VCaP (cell line): ENCODE data around the gene FABP1.

Experiments used
- H3K27ac ChIP-seq: fragments of 450-650 bp; 2 replicates; pipeline ENCODE4 v1.5.1; 2017
- TF ChIP-seq, protein P1 (sequence below): fragments of 450-650 bp; conservative IDR thresholded peaks from 2 replicates; pipeline ENCODE4 v1.5.1; 2017; ENCODE audit warnings: mild to moderate bottlenecking, moderate library complexity

FABP1 gene

DNA sequence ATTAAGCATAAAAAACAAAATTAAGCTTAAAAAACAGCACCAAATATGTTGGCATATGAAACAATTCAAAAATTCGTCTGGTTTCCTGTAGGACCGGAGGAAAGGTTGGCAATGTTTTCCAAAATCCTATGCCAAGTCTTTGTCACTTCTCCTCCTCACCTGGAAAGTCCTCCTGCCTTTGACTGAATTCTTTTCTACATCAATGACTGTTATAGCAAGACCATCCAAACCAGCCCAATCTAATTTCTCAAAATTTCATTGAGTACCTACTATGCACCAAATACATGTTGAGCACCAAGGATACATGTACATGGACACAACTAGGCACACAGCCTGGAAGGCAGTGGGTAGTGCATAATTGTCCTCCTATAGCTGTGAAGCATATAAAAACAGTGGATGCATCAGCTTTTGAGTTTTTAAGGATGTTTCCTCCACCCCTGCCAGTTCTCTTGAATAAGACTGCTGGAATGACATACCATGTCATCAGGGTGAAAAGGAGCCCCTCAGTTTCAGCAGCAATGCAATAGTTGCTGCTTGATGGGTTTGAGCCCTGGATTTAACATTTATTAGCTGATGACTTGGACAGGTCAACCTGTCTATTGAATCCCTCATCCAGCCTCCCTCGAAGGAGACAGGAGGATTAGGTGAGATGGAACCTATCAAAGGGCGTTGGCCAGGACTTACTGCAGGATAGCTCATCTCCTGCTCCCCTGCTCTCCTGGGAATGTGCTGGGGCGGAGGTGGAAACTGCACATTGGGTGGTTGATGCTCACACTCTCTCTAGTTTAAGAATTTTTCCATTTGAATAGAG is 4.5 kb downstream of the FABP1 start:
- TF ChIP-seq, protein P1, sequence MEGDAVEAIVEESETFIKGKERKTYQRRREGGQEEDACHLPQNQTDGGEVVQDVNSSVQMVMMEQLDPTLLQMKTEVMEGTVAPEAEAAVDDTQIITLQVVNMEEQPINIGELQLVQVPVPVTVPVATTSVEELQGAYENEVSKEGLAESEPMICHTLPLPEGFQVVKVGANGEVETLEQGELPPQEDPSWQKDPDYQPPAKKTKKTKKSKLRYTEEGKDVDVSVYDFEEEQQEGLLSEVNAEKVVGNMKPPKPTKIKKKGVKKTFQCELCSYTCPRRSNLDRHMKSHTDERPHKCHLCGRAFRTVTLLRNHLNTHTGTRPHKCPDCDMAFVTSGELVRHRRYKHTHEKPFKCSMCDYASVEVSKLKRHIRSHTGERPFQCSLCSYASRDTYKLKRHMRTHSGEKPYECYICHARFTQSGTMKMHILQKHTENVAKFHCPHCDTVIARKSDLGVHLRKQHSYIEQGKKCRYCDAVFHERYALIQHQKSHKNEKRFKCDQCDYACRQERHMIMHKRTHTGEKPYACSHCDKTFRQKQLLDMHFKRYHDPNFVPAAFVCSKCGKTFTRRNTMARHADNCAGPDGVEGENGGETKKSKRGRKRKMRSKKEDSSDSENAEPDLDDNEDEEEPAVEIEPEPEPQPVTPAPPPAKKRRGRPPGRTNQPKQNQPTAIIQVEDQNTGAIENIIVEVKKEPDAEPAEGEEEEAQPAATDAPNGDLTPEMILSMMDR = no peak
- H3K27ac ChIP-seq = no peak overlapping the region

DNA sequence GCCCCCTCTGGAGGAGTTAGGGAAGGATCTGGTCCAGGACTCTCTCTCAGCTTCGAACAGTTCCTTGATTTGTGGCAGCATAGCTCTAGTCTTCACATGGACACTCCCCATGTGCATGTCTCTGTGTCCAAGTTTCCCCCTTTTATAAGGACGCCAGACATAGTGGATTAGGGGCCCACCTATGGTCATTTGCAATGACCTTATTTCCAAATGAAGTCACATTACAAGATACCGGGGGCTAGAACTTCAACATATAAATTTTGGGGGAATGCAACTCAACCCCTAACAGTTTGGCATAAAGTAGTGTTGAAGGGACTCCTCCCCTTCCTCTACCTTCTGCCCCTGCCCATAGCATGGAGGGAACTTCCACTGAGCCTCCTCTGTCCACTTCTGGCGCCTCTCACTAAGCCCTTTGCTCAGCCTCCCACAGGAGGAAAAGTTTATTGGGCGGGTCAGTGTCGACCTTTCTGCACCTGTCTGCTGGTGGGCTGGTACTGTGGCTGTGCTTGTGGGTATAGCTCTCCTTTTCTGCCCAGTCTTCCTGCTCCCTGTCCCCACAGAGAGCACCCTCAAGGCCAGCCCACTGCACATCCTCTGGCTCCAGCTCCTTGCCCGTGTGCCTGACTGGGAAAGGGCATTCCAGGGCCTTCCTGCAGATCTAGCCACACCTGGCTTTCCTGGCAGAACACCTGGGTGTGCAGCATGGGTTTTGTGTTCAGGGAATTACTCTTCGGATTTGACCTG is 5.5 kb downstream of the FABP1 start:
- no peak overlapping the region for H3K27ac ChIP-seq
- TF ChIP-seq, protein P1 = no peak

DNA sequence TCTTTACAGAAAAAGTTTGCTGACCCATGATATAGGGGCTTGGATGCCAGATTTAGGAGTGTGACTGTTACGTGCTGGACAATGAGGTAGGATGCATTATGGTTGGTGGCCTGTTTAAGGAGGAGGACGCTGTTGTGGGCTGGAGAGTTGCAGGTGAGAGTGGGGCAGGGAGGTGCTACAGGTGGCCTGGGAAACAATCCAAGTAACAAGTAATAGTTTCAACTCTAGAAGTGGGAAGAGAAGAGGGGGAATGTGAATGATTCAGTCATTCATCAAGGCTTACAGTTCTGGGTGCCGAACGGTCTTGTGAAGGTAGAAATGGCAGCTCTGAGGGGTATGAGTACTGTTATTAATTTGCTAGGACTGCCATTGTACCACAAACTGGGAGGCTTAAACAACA is 6.2 kb downstream of the FABP1 start:
- no peak overlapping the region for H3K27ac ChIP-seq
- TF ChIP-seq, protein P1 = no peak

DNA sequence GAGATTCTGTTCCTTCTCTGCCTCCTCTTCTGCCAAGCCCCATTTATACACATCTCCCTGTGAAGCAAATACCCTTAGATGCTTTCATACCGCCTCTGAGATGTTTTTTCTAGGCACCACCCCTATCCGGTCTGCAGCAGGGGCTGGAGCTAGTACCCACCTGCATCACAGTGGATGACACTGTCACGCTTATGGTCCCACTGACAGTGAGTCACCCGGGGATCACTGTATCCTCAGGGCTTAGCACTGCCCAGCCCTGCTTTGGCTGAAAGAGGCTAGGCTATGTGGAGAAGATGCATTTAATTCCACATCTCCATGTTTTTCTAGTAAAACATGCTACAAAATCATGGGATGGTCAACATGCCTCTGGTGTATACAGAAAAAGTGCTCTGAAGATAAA is 9.9 kb downstream of the FABP1 start:
- TF ChIP-seq, protein P1 = no peak
- H3K27ac ChIP-seq = no peak overlapping the region

DNA sequence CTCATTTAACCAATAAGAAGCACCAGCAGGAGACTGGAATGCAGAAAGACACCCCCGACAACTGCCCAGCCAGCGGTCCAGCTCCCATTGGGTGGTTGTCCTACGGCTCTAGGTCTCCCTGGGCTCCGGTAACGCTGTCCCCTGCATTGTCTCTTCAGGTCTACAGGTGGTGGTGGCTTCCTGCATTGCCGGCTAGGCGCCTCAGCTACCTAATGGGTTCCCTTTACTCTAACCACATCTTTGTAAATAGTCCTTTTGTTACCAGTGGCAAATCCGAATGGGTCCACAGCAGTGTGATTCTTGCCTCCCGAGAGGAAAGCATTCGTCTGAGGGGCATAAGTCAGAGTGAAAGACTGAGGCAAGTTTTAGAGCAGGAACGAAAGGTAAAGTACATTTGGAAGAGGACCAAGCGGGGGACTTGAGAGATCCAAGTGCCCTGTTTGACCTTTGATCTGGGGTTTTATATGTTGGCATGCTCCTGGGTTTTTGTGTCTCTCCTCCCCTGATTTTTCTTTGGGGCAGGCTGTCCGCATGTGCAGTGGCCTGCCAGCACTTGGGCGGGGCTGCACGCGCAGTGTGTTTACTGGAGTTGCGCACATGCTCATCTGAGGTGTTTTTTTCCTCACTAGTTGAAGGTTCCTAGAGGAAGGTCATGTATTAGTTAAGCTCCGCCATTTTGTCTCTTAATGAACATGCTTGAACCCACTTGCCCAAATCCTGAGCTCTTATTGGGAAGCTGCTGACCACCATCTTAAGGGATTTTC is 11.0 kb downstream of the FABP1 start:
- H3K27ac ChIP-seq = no peak overlapping the region
- TF ChIP-seq, protein P1 = no peak

DNA sequence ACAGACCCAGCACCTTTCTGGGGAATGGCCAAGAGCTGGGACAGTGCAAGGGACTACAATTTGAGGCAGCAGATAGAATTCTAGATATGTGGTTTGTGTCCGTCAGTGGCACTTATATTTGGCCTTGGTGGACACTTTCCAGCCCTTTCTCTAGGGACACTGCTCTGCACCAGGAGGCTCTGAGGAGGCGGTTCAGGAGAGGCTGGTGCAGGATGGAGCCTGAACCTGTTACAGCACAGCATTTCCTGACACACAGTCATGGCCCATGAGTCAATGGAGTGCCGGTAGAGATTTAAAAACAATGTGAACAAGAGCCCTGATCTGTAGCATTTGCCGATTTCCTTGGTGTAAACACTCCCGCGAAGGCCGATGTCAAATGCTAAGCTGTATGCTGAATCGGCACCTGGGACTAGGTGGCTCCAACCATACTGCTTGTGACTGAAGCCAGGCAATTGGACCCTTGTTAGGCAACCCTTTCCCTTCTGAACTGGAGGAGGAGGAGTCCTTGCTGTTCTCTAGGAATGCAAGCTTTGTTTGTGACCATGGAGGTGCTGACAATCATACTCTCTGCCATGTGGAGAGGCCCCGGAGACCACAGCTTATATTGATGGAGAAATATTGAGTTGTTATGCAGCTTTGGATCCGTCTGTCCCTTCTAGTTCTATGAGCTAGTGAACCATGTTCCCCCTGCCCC is 11.9 kb downstream of the FABP1 start:
- no peak overlapping the region for H3K27ac ChIP-seq
- TF ChIP-seq, protein P1 = no peak
